ENCODE data around the gene INF2.
"Not testable (repeated sequence)": the region's sequence is repeated elsewhere in the genome, so short reads cannot be mapped to it uniquely, and the experiment has no call there.

Gene INF2

DNA sequence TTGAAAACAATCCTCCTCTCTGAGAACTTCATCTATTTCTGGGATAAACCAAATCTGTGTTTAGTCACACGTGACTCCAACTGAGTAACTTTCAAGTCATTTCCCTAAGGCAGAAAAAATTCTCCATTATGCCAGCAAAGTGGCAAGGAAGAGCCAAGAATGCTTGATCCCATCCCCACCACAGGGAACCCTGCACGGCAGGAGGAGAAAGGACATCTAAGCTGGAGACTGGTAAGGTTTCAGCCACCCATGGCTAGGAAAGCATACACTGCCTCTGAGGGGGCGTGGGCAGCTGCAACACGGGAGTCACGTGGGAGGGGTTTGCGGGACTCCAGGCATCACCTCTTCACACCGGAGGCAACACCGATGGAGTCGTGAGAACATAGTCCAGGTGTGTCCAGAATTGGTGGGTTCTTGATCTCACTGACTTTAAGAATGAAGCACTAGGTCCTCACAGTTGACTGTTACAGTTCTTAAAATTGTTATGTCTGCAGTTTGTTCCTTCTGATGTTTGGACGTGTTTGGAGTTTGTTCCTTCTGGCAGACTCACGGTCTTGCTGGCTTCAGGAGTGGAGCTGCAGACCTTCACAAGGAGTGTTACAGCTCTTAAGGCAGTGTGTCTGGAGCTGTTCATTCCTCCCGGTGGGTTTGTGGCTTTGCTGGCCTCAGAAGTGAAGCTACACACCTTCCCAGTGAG lies 60.8 kb downstream of the INF2 start:
- TF ChIP-seq CTCF (IDR thresholded peaks at IDR 0.05; ENCODE audit: control extremely low read depth, extremely low read depth, low read depth, missing control alignments), result no peak
- POLR2A ChIA-PET, result no interaction called here
- CTCF ChIA-PET, result interaction anchor here (1.1 to 14.3 kb wide), 3 partner anchors 17 to 69 kb away, joined by 3 to 136 read pairs (median 10); no protein-coding TSS in a partner anchor
- DNase-seq (ENCODE audit: extremely low spot score), result no peak

- DNase-seq (ENCODE audit: extremely low spot score), result not testable (repeated sequence)
- POLR2A ChIA-PET, result interaction anchor here (0.5 to 0.6 kb wide), 2 partner anchors 9 to 673 kb away, joined by 5 to 6 read pairs; no protein-coding TSS in a partner anchor
- CTCF ChIA-PET, result interaction anchor here (1.1 to 14.3 kb wide), 3 partner anchors 17 to 70 kb away, joined by 3 to 136 read pairs (median 10); no protein-coding TSS in a partner anchor
Observed at GRCh38 chr14:104750753-104751057, 61.3 kb downstream of the INF2 start.

DNA sequence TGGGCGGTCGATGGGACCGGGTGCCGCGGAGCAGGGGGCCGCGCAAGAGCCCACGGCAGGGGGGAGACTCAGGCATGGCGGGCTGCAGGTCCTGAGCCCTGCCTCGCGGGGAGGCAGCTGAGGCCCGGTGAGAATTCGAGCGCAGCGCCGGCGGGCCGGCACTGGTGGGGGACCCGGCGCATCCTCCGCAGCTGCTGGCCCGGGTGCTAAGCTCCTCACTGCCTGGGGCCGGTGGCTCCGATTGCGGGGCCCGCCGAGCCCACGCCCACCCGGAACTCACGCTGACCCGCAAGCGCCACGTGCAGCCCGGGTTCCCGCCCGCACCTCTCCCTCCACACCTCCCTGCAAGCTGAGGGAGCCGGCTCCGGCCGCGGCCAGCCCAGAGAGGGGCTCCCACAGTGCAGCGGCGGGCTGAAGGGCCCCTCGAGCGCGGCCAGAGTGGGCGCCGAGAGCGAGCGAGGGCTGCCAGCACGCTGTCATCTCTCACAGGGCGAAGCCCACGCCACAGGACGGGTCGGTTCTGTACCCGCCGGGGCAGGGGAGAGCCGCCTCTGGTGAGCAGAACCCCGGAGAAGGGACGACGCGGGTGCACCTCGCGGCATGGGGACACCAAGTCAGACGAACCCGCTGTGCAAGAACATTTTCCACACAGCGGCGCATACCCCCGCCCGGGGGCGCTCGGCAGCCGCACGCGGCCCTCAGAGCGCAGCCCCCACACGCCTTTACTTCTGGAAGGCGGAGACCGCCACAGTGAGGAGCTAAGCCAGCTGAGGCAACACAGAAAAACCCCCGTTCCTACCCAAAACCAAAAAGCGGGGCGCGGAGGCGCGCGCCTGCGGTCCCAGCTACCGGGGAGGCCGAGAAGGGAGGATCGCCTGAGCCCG lies 62.4 kb downstream of the INF2 start:
- POLR2A ChIA-PET, result interaction anchor here (0.6 to 1.4 kb wide), 4 partner anchors 17 to 1320 kb away, joined by 3 to 10 read pairs (median 4); no protein-coding TSS in a partner anchor
- TF ChIP-seq CTCF (IDR thresholded peaks at IDR 0.05; ENCODE audit: control extremely low read depth, extremely low read depth, low read depth, missing control alignments), result no peak
- CTCF ChIA-PET, result interaction anchor here (0.7 to 14.3 kb wide), 7 partner anchors 9 to 74 kb away, joined by 3 to 136 read pairs (median 7); no protein-coding TSS in a partner anchor
- DNase-seq (ENCODE audit: extremely low spot score), result no peak

DNA sequence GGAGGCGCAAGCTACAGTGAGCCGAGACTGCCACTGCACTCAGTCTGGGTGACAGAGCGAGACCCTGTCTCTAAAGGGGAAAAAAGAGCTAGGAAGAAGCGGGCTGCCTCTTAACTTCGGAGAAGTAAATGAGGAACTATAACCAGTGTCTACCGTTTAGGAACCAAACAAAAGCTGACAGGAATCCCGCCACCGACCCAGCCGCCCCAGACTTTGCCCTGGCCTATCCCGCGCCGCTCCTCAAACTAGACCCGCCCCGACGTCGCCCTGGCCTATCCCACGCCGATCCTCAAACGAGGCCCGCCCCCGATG lies 63.0 kb downstream of the INF2 start:
- ChIA-PET CTCF (interaction anchor here (0.7 to 14.3 kb wide), 6 partner anchors 10 to 305 kb away, joined by 3 to 136 read pairs (median 6); no protein-coding TSS in a partner anchor), POLR2A (interaction anchor here (0.7 to 1.4 kb wide), 5 partner anchors 16 to 121 kb away, joined by 3 to 5 read pairs (median 3); no protein-coding TSS in a partner anchor)
- DNase-seq (ENCODE audit: extremely low spot score), result no peak
- TF ChIP-seq CTCF (IDR thresholded peaks at IDR 0.05; ENCODE audit: control extremely low read depth, extremely low read depth, low read depth, missing control alignments), result no peak

DNA sequence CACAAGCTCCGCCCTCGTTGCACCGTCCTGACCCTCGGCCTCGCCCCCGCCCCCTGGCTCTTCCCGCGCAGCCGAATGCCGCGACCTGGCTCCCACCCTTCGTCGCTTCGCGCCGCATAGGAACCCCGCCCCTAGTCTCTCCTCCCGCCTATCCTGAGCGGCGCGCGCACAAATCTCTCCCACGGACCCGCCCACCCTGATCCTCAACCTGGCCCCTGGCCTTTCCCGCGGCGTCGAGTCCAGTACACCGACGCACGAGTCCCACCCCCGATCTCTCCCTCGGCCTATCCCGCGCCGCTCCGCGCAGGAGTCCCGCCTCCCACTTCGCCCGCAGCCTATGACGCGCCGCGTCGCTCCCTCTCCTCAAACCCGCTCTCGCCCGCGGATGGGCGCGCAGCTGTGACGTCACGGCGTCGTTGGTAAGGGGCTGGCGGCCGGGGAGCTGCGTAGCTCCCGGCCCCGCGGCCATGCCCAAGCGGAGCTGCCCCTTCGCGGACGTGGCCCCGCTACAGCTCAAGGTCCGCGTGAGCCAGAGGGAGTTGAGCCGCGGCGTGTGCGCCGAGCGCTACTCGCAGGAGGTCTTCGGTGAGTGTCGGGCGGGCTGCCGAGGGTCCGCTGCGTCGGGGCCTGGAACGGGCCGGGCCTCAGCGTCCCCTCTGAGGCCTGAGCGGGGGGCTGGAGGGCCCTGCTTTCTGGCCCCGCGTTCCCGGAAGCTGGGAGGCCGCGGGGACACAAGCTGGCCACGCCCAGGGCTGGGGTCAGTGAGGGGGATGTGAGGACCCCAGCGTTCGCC lies 63.5 kb downstream of the INF2 start, which contains the start of gene SIVA1:
SIVA1 (plus strand) TSS at position 413 of the 793 bp plus-strand sequence; CDS start at position 468, 55 bp downstream.
- CTCF ChIA-PET, result interaction anchor here (0.7 to 14.3 kb wide), 6 partner anchors 10 to 305 kb away, joined by 3 to 136 read pairs (median 6); no protein-coding TSS in a partner anchor
- POLR2A ChIA-PET, result interaction anchor here (0.7 to 1.4 kb wide), 5 partner anchors 16 to 120 kb away, joined by 3 to 5 read pairs (median 3); no protein-coding TSS in a partner anchor
- no peak for TF ChIP-seq CTCF (IDR thresholded peaks at IDR 0.05; ENCODE audit: control extremely low read depth, extremely low read depth, low read depth, missing control alignments)
- DNase-seq (ENCODE audit: extremely low spot score), result peak; percentile 100

DNA sequence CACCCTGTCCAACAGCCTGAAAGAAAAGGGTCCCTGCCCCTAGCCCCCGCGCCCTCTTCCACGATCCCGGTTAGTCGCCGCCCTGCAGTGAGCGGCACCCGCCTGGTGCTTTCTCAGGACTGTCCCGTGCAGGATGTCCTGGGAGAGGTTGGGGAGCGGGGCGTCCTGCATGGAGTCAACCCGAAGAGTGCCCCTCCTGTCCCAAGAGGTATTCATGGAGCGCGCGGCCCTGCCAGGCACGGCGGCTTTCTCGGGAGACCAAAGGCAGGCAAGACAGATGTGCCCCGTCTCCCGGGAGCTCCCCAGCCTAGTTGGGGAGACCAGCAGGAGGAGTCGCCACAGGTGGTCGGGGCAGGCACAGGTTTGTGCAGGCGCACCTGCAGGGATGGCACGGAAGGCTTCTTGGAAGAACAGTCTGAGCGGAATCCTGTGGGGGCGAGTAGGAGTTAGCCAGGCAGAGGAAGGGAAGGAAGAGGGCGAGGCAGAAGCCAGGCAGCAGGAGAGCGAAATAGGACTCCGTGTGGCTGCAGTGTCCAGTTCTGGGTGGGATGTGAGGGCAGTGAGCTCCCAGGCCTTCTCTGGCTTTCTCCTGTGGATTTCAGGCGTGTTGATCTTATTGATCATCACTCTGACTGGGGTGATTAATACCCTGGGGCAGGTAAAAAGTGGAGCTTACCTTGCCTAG lies 64.3 kb downstream of the INF2 start:
- ChIA-PET CTCF (interaction anchor here (1.4 to 14.3 kb wide), 3 partner anchors 14 to 72 kb away, joined by 4 to 136 read pairs (median 13); no protein-coding TSS in a partner anchor), POLR2A (interaction anchor here (1.4 kb wide), 1 partner anchor 28 kb away, joined by 3 read pairs; no protein-coding TSS in a partner anchor)
- no peak for TF ChIP-seq CTCF (IDR thresholded peaks at IDR 0.05; ENCODE audit: control extremely low read depth, extremely low read depth, low read depth, missing control alignments)
- DNase-seq (ENCODE audit: extremely low spot score), result no peak
